Neural crest cell (in vitro differentiated cells): ENCODE measurements around the gene TENM3. TPM values are rescaled to one million over a fixed set of nuclear protein-coding genes. Genes with fewer than 3 reads are reported as not detected.

ENCODE experiments used
- DNase-seq: peaks from one replicate; pipeline ENCODE4 v3.0.0; 2021; ENCODE audit warnings: low read depth, mixed read lengths, low spot score
- H3K27ac Mint-ChIP-seq: one replicate; pipeline ENCODE4 v1.8.0; 2021; ENCODE audit warnings: mild to moderate bottlenecking, mixed read lengths; ENCODE audit not compliant: unreplicated experiment
- H3K27me3 Mint-ChIP-seq: 2 replicates; pipeline ENCODE4 v1.8.0; 2021; ENCODE audit warnings: low read depth, mild to moderate bottlenecking, mixed read lengths
- H3K36me3 Mint-ChIP-seq: 2 replicates; pipeline ENCODE4 v1.8.0; 2021; ENCODE audit warnings: low read depth, mild to moderate bottlenecking, mixed read lengths
- H3K4me1 Mint-ChIP-seq: 2 replicates; pipeline ENCODE4 v1.8.0; 2021; ENCODE audit warnings: mixed read lengths
- H3K4me3 Mint-ChIP-seq: one replicate; pipeline ENCODE4 v1.8.0; 2021; ENCODE audit warnings: mild to moderate bottlenecking, mixed read lengths
- H3K9me3 Mint-ChIP-seq: 2 replicates; pipeline ENCODE4 v1.8.0; 2021; ENCODE audit warnings: mixed read lengths
- CTCF ChIP-seq: fragments of 200-600 bp; sonication (generic); conservative IDR thresholded peaks from 2 replicates; pipeline ENCODE4 v1.5.0; 2021; ENCODE audit warnings: antibody characterized with exemption, mild to moderate bottlenecking
- total RNA-seq: library from RNA; stranded (reverse); gene quantifications from 2 replicates; pipeline ENCODE4 v1.2.1, GENCODE V29; 2021

TENM3 gene
- total RNA-seq, 1 donor from 2014 or later, result 43.9 TPM

- DNase-seq, result no peak
- Mint-ChIP-seq H3K27ac (no peak overlapping the region), H3K4me3 (no peak overlapping the region), H3K9me3 (no peaks in the 10 kb centered on the region), H3K4me1 (peaks cover 19% of the 10 kb centered on the region), H3K27me3 (no peaks in the 10 kb centered on the region), H3K36me3 (peaks cover 3% of the 10 kb centered on the region)
- TF ChIP-seq CTCF, result no peak
Observed at GRCh38 chr4:182350041-182350440, 106.8 kb downstream of the TENM3 start.

- TF ChIP-seq CTCF, result no peak
- Mint-ChIP-seq H3K36me3 (peaks cover 9% of the 10 kb centered on the region), H3K4me1 (peaks cover 20% of the 10 kb centered on the region), H3K4me3 (no peak overlapping the region), H3K27me3 (no peaks in the 10 kb centered on the region), H3K27ac (no peak overlapping the region), H3K9me3 (peaks cover 5% of the 10 kb centered on the region)
- no peak for DNase-seq
Observed at GRCh38 chr4:182351485-182351884, 108.3 kb downstream of the TENM3 start.

- peaks cover 5% of the 10 kb centered on the region for H3K9me3 Mint-ChIP-seq
- no peaks in the 10 kb centered on the region for H3K27me3 Mint-ChIP-seq
- no peak for TF ChIP-seq CTCF
- H3K4me3 Mint-ChIP-seq, result no peak overlapping the region
- peaks cover 11% of the 10 kb centered on the region for H3K4me1 Mint-ChIP-seq
- no peak overlapping the region for H3K27ac Mint-ChIP-seq
- peaks cover 9% of the 10 kb centered on the region for H3K36me3 Mint-ChIP-seq
- no peak for DNase-seq
Observed at GRCh38 chr4:182354106-182354505, 110.9 kb downstream of the TENM3 start.

- no peak for DNase-seq
- Mint-ChIP-seq H3K27me3 (no peaks in the 10 kb centered on the region), H3K4me3 (no peak overlapping the region), H3K9me3 (peaks cover 5% of the 10 kb centered on the region), H3K27ac (no peak overlapping the region), H3K36me3 (peaks cover 13% of the 10 kb centered on the region), H3K4me1 (peaks cover 11% of the 10 kb centered on the region)
- TF ChIP-seq CTCF, result no peak
Observed at GRCh38 chr4:182354867-182355266, 111.7 kb downstream of the TENM3 start.

- Mint-ChIP-seq H3K27me3 (no peaks in the 10 kb centered on the region), H3K27ac (no peak overlapping the region), H3K4me3 (no peak overlapping the region), H3K4me1 (peaks cover 20% of the 10 kb centered on the region), H3K36me3 (peaks cover 7% of the 10 kb centered on the region), H3K9me3 (peaks cover 15% of the 10 kb centered on the region)
- TF ChIP-seq CTCF, result no peak
- no peak for DNase-seq
Observed at GRCh38 chr4:182367153-182367552, 124.0 kb downstream of the TENM3 start.

GRCh38 chr4:182369211-182369610 lies 126.0 kb downstream of the TENM3 start:
- H3K4me3 Mint-ChIP-seq, result no peak overlapping the region
- peak overlapping the region; percentile 36 for H3K27ac Mint-ChIP-seq
- H3K27me3 Mint-ChIP-seq, result no peaks in the 10 kb centered on the region
- H3K4me1 Mint-ChIP-seq, result peaks cover 20% of the 10 kb centered on the region
- H3K9me3 Mint-ChIP-seq, result peaks cover 12% of the 10 kb centered on the region
- no peak for TF ChIP-seq CTCF
- DNase-seq, result no peak
- peaks cover 6% of the 10 kb centered on the region for H3K36me3 Mint-ChIP-seq
